HEK293T (cell line): Measurements from ENCODE around the gene CDC42.

Experiments used
- ARNT ChIP-seq: fragments of 450-650 bp; IDR thresholded peaks from 2 replicates; pipeline ENCODE4 v1.6.1; 2017; ENCODE audit warnings: mild to moderate bottlenecking
- BHLHE40 ChIP-seq: fragments of 450-650 bp; IDR thresholded peaks from 2 replicates; pipeline ENCODE4 v1.6.1; 2016; ENCODE audit warnings: mild to moderate bottlenecking, moderate library complexity, borderline replicate concordance
- ELF4 ChIP-seq: fragments of 450-650 bp; IDR thresholded peaks from 2 replicates; pipeline ENCODE4 v1.6.1; 2017; ENCODE audit warnings: antibody characterized with exemption
- FOXK2 ChIP-seq: fragments of 450-650 bp; IDR thresholded peaks from 2 replicates; pipeline ENCODE4 v1.6.1; 2016; ENCODE audit warnings: mild to moderate bottlenecking
- L3MBTL2 ChIP-seq: fragments of 450-650 bp; conservative IDR thresholded peaks from 2 replicates; pipeline ENCODE4 v1.6.1; 2016; ENCODE audit warnings: mild to moderate bottlenecking
- LEF1 ChIP-seq: fragments of 450-650 bp; IDR thresholded peaks from 2 replicates; pipeline ENCODE4 v1.6.1; 2017; ENCODE audit warnings: mild to moderate bottlenecking, borderline replicate concordance
- SP1 ChIP-seq: fragments of 450-650 bp; IDR thresholded peaks from 2 replicates; pipeline ENCODE4 v1.6.1; 2017
- TF ChIP-seq, protein P1 (sequence below): fragments of 450-650 bp; IDR thresholded peaks from 2 replicates; pipeline ENCODE4 v1.6.1; 2016

DNA sequence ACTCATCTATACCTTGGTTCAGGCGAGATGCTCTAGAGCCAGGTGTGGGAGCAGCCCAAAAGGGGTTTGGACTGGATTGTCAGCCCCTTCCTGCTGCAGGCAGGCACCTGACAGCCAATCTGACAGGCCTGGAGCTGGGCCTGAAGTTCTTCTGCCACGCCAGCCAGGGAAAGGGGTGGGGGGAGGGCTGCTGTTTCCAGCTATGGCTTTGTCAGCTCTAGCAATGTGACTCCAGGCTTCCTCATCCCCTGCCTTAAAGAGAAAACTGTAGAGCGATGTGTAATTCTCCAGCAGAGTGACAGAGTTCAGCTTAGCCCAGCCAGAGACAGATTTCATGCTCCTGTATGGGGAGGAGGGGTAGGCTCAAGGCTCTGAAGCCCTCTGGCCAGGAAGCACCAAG, 60.0 kb downstream of the CDC42 start:
- TF ChIP-seq SP1, result no peak
- no peak for TF ChIP-seq ARNT
- no peak for TF ChIP-seq ELF4
- no peak for TF ChIP-seq L3MBTL2
- no peak for TF ChIP-seq LEF1
- TF ChIP-seq, protein P1, sequence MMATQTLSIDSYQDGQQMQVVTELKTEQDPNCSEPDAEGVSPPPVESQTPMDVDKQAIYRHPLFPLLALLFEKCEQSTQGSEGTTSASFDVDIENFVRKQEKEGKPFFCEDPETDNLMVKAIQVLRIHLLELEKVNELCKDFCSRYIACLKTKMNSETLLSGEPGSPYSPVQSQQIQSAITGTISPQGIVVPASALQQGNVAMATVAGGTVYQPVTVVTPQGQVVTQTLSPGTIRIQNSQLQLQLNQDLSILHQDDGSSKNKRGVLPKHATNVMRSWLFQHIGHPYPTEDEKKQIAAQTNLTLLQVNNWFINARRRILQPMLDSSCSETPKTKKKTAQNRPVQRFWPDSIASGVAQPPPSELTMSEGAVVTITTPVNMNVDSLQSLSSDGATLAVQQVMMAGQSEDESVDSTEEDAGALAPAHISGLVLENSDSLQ, result no peak
- no peak for TF ChIP-seq BHLHE40
- TF ChIP-seq FOXK2, result no peak
